ENCODE results near the gene NUDT13.
A peak's percentile ranks its signal among the peaks of the same experiment; 100 is the strongest.

NUDT13 gene

DNA sequence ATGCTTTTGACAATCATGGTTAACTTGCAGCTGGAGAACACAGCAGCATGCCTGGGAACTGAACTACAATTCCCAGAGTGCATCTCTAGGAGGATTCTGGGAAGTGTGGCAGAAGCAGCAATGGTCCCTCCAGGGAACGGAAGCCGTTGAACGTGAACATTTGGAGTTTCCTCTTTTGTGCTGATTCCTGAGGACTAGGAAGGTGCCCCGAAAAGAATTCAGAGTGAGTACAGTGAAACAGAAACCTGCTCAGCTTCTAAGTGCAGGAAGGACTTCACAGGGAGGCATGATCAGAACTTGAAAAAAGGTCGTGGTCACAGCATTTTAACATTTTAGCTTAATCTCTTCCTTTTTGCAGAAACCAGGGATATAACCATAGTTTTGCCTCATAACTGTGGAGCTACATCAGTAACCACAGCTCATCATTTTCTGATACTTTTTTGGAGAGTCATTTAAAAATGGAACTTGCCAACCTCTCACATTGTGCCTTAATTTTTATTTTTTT lies at the start of gene NUDT13:
NUDT13 (plus strand) TSS at position 111 of the 505 bp plus-strand sequence. CDS start 3,911 bp downstream, outside the sequence.
- H3K4me3 ChIP-seq (ENCODE audit: low read depth, low read length): peak within 1 kb of the TSS; percentile 87
- TF ChIP-seq CTCF (IDR thresholded peaks at IDR 0.05; ENCODE audit: low read depth, low read length) (no peak), MAX (IDR thresholded peaks at IDR 0.05; ENCODE audit: low read depth, low read length) (peak; percentile 79), POLR2A (IDR thresholded peaks at IDR 0.05; ENCODE audit: extremely low read depth, insufficient read length) (peak; percentile 69), MYC (IDR thresholded peaks at IDR 0.05; ENCODE audit: low read depth, low read length) (peak; percentile 95)
- peak; percentile 94 for DNase-seq (ENCODE audit: low read depth)

DNA sequence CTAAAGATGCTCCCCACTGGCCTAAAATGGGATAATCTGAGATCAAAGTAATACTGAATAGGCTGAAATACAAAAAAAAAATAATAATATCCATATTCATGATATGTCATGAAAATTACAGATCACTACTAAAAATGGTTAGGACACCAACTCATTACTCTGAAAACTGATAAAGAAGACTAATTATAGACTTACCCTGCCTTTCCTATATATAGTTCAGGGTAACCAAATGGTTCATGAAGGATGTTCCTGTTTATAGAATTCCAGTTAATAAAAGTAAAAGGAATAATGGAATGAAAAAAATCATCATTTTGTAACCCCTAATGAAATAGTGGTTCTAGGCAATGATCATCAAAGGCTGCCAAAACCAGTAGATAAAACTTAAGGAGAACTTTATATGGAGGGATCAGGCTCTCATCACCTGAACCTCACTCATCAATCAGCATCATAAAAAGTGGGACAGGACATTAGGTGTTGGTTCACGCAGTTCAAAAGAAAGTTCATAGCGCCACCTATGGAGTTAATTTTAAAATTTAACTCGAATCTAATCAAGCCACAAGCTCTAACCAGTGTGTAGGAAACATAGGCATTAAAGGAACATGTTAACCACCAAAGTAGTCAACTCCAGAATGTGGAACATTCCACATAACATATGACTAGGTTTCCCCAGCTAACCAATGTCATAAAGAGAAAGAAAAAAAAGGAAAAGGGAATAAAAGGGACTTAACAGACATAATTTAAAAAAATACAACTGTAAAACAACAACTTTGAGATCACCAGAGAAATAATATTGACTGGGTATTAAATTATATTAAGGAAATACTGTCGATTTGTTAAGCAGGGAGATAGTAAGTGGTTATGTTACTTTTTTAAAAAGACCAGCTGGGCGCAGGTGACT lies 49.3 kb upstream of the NUDT13 start:
- DNase-seq (ENCODE audit: low read depth): peak; percentile 55

DNA sequence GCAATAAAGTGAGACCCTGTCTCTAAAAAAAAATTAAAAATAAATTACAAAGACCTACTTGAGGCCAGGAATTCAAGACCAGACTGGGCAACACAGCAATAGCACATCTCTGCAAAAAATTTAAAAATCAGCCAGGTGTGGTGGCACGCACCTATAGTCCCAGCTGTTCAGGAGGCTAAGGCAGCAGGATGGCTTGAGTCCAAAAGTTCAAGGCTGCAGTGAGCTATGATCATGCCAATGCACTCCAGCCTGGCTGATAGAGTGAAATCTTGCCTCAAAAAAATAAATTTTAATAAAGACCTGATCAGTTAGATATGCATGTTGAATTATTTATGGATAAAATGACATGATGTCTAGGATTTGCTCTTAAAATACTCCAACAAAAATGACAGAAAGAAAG lies 48.5 kb upstream of the NUDT13 start:
- no peak for TF ChIP-seq MAX (IDR thresholded peaks at IDR 0.05; ENCODE audit: low read depth, low read length)
- no peak for TF ChIP-seq MYC (IDR thresholded peaks at IDR 0.05; ENCODE audit: low read depth, low read length)
- no peak for TF ChIP-seq CTCF (IDR thresholded peaks at IDR 0.05; ENCODE audit: low read depth, low read length)
- no peak for TF ChIP-seq POLR2A (IDR thresholded peaks at IDR 0.05; ENCODE audit: extremely low read depth, insufficient read length)
- no peak overlapping the region for H3K4me3 ChIP-seq (ENCODE audit: low read depth, low read length)
- no peak for DNase-seq (ENCODE audit: low read depth)

More for the DNA sequence above, 49.3 kb upstream of the NUDT13 start:
- H3K4me3 ChIP-seq (ENCODE audit: low read depth, low read length): no peak overlapping the region
- TF ChIP-seq POLR2A (IDR thresholded peaks at IDR 0.05; ENCODE audit: extremely low read depth, insufficient read length) (no peak), CTCF (IDR thresholded peaks at IDR 0.05; ENCODE audit: low read depth, low read length) (peak; percentile 20)

GRCh38 chr10:73065441-73065840 lies 44.8 kb upstream of the NUDT13 start:
- no peak for DNase-seq (ENCODE audit: low read depth)
- H3K4me3 ChIP-seq (ENCODE audit: low read depth, low read length): no peak overlapping the region
- no peak for TF ChIP-seq CTCF (IDR thresholded peaks at IDR 0.05; ENCODE audit: low read depth, low read length)
- TF ChIP-seq MYC (IDR thresholded peaks at IDR 0.05; ENCODE audit: low read depth, low read length): no peak
- no peak for TF ChIP-seq MAX (IDR thresholded peaks at IDR 0.05; ENCODE audit: low read depth, low read length)
- no peak for TF ChIP-seq POLR2A (IDR thresholded peaks at IDR 0.05; ENCODE audit: extremely low read depth, insufficient read length)

- TF ChIP-seq MYC (IDR thresholded peaks at IDR 0.05; ENCODE audit: low read depth, low read length) (no peak), CTCF (IDR thresholded peaks at IDR 0.05; ENCODE audit: low read depth, low read length) (no peak), MAX (IDR thresholded peaks at IDR 0.05; ENCODE audit: low read depth, low read length) (no peak), POLR2A (IDR thresholded peaks at IDR 0.05; ENCODE audit: extremely low read depth, insufficient read length) (no peak)
- no peak for DNase-seq (ENCODE audit: low read depth)
- H3K4me3 ChIP-seq (ENCODE audit: low read depth, low read length): no peak overlapping the region
Observed at GRCh38 chr10:73073627-73074026, 36.6 kb upstream of the NUDT13 start.

All from NB4 (cell line).